ENCODE data around the gene MAP4K4. TPM values are rescaled to one million over a fixed set of nuclear protein-coding genes. Genes with fewer than 3 reads are reported as not detected.

The MAP4K4 gene
- total RNA-seq, 1 donor from 2014 or later, result 91.9 TPM

- Histone ChIP-seq H3K4me3 (peak overlapping the region; percentile 4), H3K4me2 (peak overlapping the region; percentile 57), H3K36me3 (no peaks in the 10 kb centered on the region), H3K79me2 (ENCODE audit: low read depth) (peaks cover 93% of the 10 kb centered on the region), H2AFZ (replicated peaks) (no peak overlapping the region), H3K9me3 (ENCODE audit: low read depth) (no peaks in the 10 kb centered on the region), H3F3A (ENCODE audit: low read depth) (peaks cover 54% of the 10 kb centered on the region), H3K27me3 (no peaks in the 10 kb centered on the region), H3K4me1 (peaks cover 59% of the 10 kb centered on the region), H4K20me1 (ENCODE audit: low read depth) (peaks cover 47% of the 10 kb centered on the region), H3K27ac (peak overlapping the region; percentile 79), H3K9ac (no peak overlapping the region)
- peak overlapping the region; percentile 10 for H3K4me3 Mint-ChIP-seq
- DNase-seq (ENCODE audit: low spot score), result no peak
- H3K4me1 Mint-ChIP-seq, result peaks cover 58% of the 10 kb centered on the region
- H3K27ac Mint-ChIP-seq, result peak overlapping the region; percentile 93
- H3K27me3 Mint-ChIP-seq (ENCODE audit: insufficient read depth, low read depth), result no peaks in the 10 kb centered on the region
- peaks cover 11% of the 10 kb centered on the region for H3K36me3 Mint-ChIP-seq
- H3K9me3 Mint-ChIP-seq, result peaks cover 11% of the 10 kb centered on the region
- TF ChIP-seq EZH2phosphoT487 (IDR thresholded peaks at IDR 0.05) (no peak), EZH2 (IDR thresholded peaks at IDR 0.05) (no peak), CTCF (IDR thresholded peaks at IDR 0.05) (no peak)
These were observed 65.1 kb downstream of the MAP4K4 start for GRCh38 chr2:101762451-101763171.

- H3K27ac Mint-ChIP-seq, result no peak overlapping the region
- H3K4me2 ChIP-seq, result peak overlapping the region; percentile 11
These were observed 66.2 kb downstream of the MAP4K4 start for GRCh38 chr2:101763496-101764333.

GRCh38 chr2:101766337-101766736, 68.8 kb downstream of the MAP4K4 start:
- H3K27ac ChIP-seq, result peak overlapping the region; percentile 86
- H3K36me3 Mint-ChIP-seq, result peaks cover 2% of the 10 kb centered on the region
- H2AFZ ChIP-seq (replicated peaks), result no peak overlapping the region
- DNase-seq (ENCODE audit: low spot score), result no peak
- no peaks in the 10 kb centered on the region for H3K9me3 ChIP-seq (ENCODE audit: low read depth)
- peak overlapping the region; percentile 28 for H3K4me3 ChIP-seq
- H3K27me3 ChIP-seq, result no peaks in the 10 kb centered on the region
- H3K4me3 Mint-ChIP-seq, result peak overlapping the region; percentile 66
- H3F3A ChIP-seq (ENCODE audit: low read depth), result peaks cover 63% of the 10 kb centered on the region
- no peaks in the 10 kb centered on the region for H3K36me3 ChIP-seq
- H3K79me2 ChIP-seq (ENCODE audit: low read depth), result peaks cover 96% of the 10 kb centered on the region
- H3K4me1 Mint-ChIP-seq, result peaks cover 77% of the 10 kb centered on the region
- no peak for TF ChIP-seq EZH2phosphoT487 (IDR thresholded peaks at IDR 0.05)
- TF ChIP-seq EZH2 (IDR thresholded peaks at IDR 0.05), result no peak
- TF ChIP-seq CTCF (IDR thresholded peaks at IDR 0.05), result no peak
- H3K9ac ChIP-seq, result no peak overlapping the region
- peaks cover 84% of the 10 kb centered on the region for H3K4me1 ChIP-seq
- no peaks in the 10 kb centered on the region for H3K27me3 Mint-ChIP-seq (ENCODE audit: insufficient read depth, low read depth)
- peak overlapping the region; percentile 90 for H3K27ac Mint-ChIP-seq
- no peaks in the 10 kb centered on the region for H3K9me3 Mint-ChIP-seq
- H4K20me1 ChIP-seq (ENCODE audit: low read depth), result peaks cover 81% of the 10 kb centered on the region
- H3K4me2 ChIP-seq, result peak overlapping the region; percentile 72

More at GRCh38 chr2:101763496-101764333, 66.2 kb downstream of the MAP4K4 start:
- no peaks in the 10 kb centered on the region for H3K9me3 ChIP-seq (ENCODE audit: low read depth)
- no peaks in the 10 kb centered on the region for H3K36me3 ChIP-seq
- TF ChIP-seq EZH2 (IDR thresholded peaks at IDR 0.05) (no peak), EZH2phosphoT487 (IDR thresholded peaks at IDR 0.05) (no peak), CTCF (IDR thresholded peaks at IDR 0.05) (no peak)
- H3K9me3 Mint-ChIP-seq, result peaks cover 2% of the 10 kb centered on the region
- peaks cover 70% of the 10 kb centered on the region for H3K4me1 ChIP-seq
- H4K20me1 ChIP-seq (ENCODE audit: low read depth), result peaks cover 58% of the 10 kb centered on the region
- H3K4me3 ChIP-seq, result no peak overlapping the region
- peaks cover 93% of the 10 kb centered on the region for H3K79me2 ChIP-seq (ENCODE audit: low read depth)
- no peak for DNase-seq (ENCODE audit: low spot score)
- no peak overlapping the region for H3K27ac ChIP-seq
- H3K4me1 Mint-ChIP-seq, result peaks cover 68% of the 10 kb centered on the region
- no peak overlapping the region for H3K4me3 Mint-ChIP-seq
- peaks cover 3% of the 10 kb centered on the region for H3K36me3 Mint-ChIP-seq
- H3K9ac ChIP-seq, result no peak overlapping the region
- no peaks in the 10 kb centered on the region for H3K27me3 ChIP-seq
- H3K27me3 Mint-ChIP-seq (ENCODE audit: insufficient read depth, low read depth), result no peaks in the 10 kb centered on the region
- H2AFZ ChIP-seq (replicated peaks), result no peak overlapping the region
- H3F3A ChIP-seq (ENCODE audit: low read depth), result peaks cover 63% of the 10 kb centered on the region

Data from neural progenitor cell (in vitro differentiated cells).